HG03066 (cell line): ENCODE results near the gene POGLUT2.
"Not testable (repeated sequence)": the region's sequence is repeated elsewhere in the genome, so short reads cannot be mapped to it uniquely, and the experiment has no call there.

ENCODE experiments used
- ATAC-seq: cut with Tn5 transposase; IDR thresholded peaks from one replicate; pipeline ENCODE4 v1.9.1; 2021; ENCODE audit warnings: low read depth; ENCODE audit not compliant: unreplicated experiment

POGLUT2 gene

GRCh38 chr13:102812611-102813287 is 14.0 kb upstream of the POGLUT2 start:
- no peak for ATAC-seq

GRCh38 chr13:102807699-102808098 is 8.9 kb upstream of the POGLUT2 start:
- no peak for ATAC-seq

- ATAC-seq: no peak
Observed at GRCh38 chr13:102805680-102806079, 6.9 kb upstream of the POGLUT2 start.

- ATAC-seq: peak; percentile 67
Observed at GRCh38 chr13:102800145-102801041, 1.6 kb upstream of the POGLUT2 start.

- peak; percentile 7 for ATAC-seq
Observed at GRCh38 chr13:102799426-102800144, 809 bp upstream of the POGLUT2 start.

GRCh38 chr13:102793611-102794355 is 5.0 kb downstream of the POGLUT2 start:
- no peak for ATAC-seq

GRCh38 chr13:102792396-102792795 is 6.4 kb downstream of the POGLUT2 start:
- no peak for ATAC-seq

- ATAC-seq: no peak
Observed at GRCh38 chr13:102788683-102789082, 10.1 kb downstream of the POGLUT2 start.

GRCh38 chr13:102784483-102784882 is 14.3 kb downstream of the POGLUT2 start:
- no peak for ATAC-seq

- ATAC-seq: no peak
Observed at GRCh38 chr13:102781591-102781990, 17.2 kb downstream of the POGLUT2 start.

GRCh38 chr13:102780656-102781055 is 18.1 kb downstream of the POGLUT2 start:
- ATAC-seq: not testable (repeated sequence)

- no peak for ATAC-seq
Observed at GRCh38 chr13:102779436-102780159, 19.2 kb downstream of the POGLUT2 start.

GRCh38 chr13:102777736-102778135 is 21.0 kb downstream of the POGLUT2 start:
- no peak for ATAC-seq

GRCh38 chr13:102776271-102776670 is 22.5 kb downstream of the POGLUT2 start:
- ATAC-seq: no peak

- ATAC-seq: no peak
Observed at GRCh38 chr13:102774591-102775520, 23.9 kb downstream of the POGLUT2 start.

GRCh38 chr13:102774214-102774568 is 24.6 kb downstream of the POGLUT2 start:
- no peak for ATAC-seq

- ATAC-seq: peak; percentile 87
Observed at GRCh38 chr13:102773441-102774213, 25.1 kb downstream of the POGLUT2 start, which contains the start of gene TEX30. Gene TEX30, minus strand, starts transcription at chr13:102773786. Its CDS starts 3,760 bp downstream, at chr13:102770026.

- no peak for ATAC-seq
Observed at GRCh38 chr13:102772042-102772425, 26.7 kb downstream of the POGLUT2 start.
